Right lobe of liver (tissue), 4 donors: ENCODE data around the gene MYO5C.

Source experiments
- POLR2A ChIP-seq: fragments of 450-650 bp; IDR thresholded peaks from one replicate; pipeline ENCODE4 v1.6.1; 2017; ENCODE audit warnings: antibody characterized with exemption, mild to moderate bottlenecking
- TF ChIP-seq, protein P1 (sequence below), 4 donors: fragments of 200-600 bp in 3 of 4; fragments of 450-650 bp in 1 of 4; IDR thresholded peaks; one replicate each; pipeline versions ENCODE4 v1.5.1 to v1.8.0; 2016 to 2022; ENCODE audit warnings: antibody characterized with exemption in 4 of 4, mild to moderate bottlenecking in 2 of 4
- donor health status: DM: no; HTN: no; CAD: no.
- donor health status: DM: no; HTN: no; CAD: no.
- donor health status: DM: no; HTN: yes; CAD: no.

- no peak for TF ChIP-seq POLR2A
- TF ChIP-seq, protein P1, sequence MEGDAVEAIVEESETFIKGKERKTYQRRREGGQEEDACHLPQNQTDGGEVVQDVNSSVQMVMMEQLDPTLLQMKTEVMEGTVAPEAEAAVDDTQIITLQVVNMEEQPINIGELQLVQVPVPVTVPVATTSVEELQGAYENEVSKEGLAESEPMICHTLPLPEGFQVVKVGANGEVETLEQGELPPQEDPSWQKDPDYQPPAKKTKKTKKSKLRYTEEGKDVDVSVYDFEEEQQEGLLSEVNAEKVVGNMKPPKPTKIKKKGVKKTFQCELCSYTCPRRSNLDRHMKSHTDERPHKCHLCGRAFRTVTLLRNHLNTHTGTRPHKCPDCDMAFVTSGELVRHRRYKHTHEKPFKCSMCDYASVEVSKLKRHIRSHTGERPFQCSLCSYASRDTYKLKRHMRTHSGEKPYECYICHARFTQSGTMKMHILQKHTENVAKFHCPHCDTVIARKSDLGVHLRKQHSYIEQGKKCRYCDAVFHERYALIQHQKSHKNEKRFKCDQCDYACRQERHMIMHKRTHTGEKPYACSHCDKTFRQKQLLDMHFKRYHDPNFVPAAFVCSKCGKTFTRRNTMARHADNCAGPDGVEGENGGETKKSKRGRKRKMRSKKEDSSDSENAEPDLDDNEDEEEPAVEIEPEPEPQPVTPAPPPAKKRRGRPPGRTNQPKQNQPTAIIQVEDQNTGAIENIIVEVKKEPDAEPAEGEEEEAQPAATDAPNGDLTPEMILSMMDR (IDR thresholded peaks at IDR 0.05), result no peak
Measured at GRCh38 chr15:52164631-52165265, 130.9 kb downstream of the MYO5C start.
